CD8-positive, alpha-beta memory T cell (primary cell): ENCODE measurements around the gene TAX1BP1. TPM values are rescaled to one million over a fixed set of nuclear protein-coding genes. Genes with fewer than 3 reads are reported as not detected.
A peak's percentile ranks its signal among the peaks of the same experiment; 100 is the strongest.

Experiments
- CTCF ChIA-PET: fragments of 350-600 bp; sonication (Branson Sonifier 250); formaldehyde crosslinking; loops from one replicate; lab custom pipeline; 2021; ENCODE audit warnings: antibody characterized with exemption; lab: Charles Lee
- POLR2A ChIA-PET: fragments of 350-600 bp; sonication (Branson Sonifier 250); formaldehyde crosslinking; loops from one replicate; lab custom pipeline; 2021; ENCODE audit warnings: antibody characterized with exemption; lab: Charles Lee
- DNase-seq, 5 donors: peaks; one replicate each; pipeline versions ENCODE4 v3.0.0 to v3.0.0-alpha.2; 2020 to 2022; ENCODE audit warnings: mixed read lengths in 1 of 5
- H3K27ac ChIP-seq: one replicate; pipeline ENCODE4 v1.7.0; 2013; ENCODE audit warnings: low read depth, mild to moderate bottlenecking, low read length, moderate library complexity
- H3K27me3 ChIP-seq: 2 replicates; pipeline ENCODE4 v1.7.0; 2013; ENCODE audit warnings: low read length, mild to moderate bottlenecking; ENCODE audit not compliant: insufficient read depth, poor library complexity, severe bottlenecking
- H3K36me3 ChIP-seq: 2 replicates; pipeline ENCODE4 v1.7.0; 2013; ENCODE audit warnings: mild to moderate bottlenecking, low read length, moderate library complexity; ENCODE audit not compliant: insufficient read depth
- H3K4me1 ChIP-seq: 2 replicates; pipeline ENCODE4 v1.7.0; 2013; ENCODE audit warnings: mild to moderate bottlenecking, low read length, moderate library complexity; ENCODE audit not compliant: insufficient read depth
- H3K4me3 ChIP-seq: 2 replicates; pipeline ENCODE4 v1.7.0; 2013; ENCODE audit warnings: mild to moderate bottlenecking, low read length
- H3K9me3 ChIP-seq: 2 replicates; pipeline ENCODE4 v1.7.0; 2013; ENCODE audit warnings: mild to moderate bottlenecking, low read length
- H3K27ac Mint-ChIP-seq, 8 donors: one replicate each; pipeline ENCODE4 v1.8.0; 2020 to 2021; ENCODE audit warnings: mixed read lengths in 8 of 8, mild to moderate bottlenecking in 6 of 8, inconsistent platforms in 3 of 8, moderate library complexity in 3 of 8
- H3K27me3 Mint-ChIP-seq, 2 donors: one replicate each; pipeline ENCODE4 v1.8.0; 2020 to 2021; ENCODE audit warnings: mixed read lengths in 2 of 2, mild to moderate bottlenecking in 1 of 2, moderate library complexity in 1 of 2
- H3K36me3 Mint-ChIP-seq, 3 donors: one replicate each; pipeline ENCODE4 v1.8.0; 2020 to 2021; ENCODE audit warnings: mixed read lengths in 3 of 3, inconsistent platforms in 1 of 3, mild to moderate bottlenecking in 1 of 3
- H3K4me1 Mint-ChIP-seq, 3 donors: one replicate each; pipeline ENCODE4 v1.8.0; 2020 to 2021; ENCODE audit warnings: mixed read lengths in 3 of 3, inconsistent platforms in 1 of 3, mild to moderate bottlenecking in 1 of 3
- H3K4me3 Mint-ChIP-seq, 7 donors: one replicate each; pipeline ENCODE4 v1.8.0; 2020 to 2021; ENCODE audit warnings: mixed read lengths in 7 of 7, mild to moderate bottlenecking in 6 of 7, moderate library complexity in 4 of 7, inconsistent platforms in 2 of 7
- H3K9me3 Mint-ChIP-seq, 5 donors: one replicate each; pipeline ENCODE4 v1.8.0; 2020 to 2022; ENCODE audit warnings: mixed read lengths in 5 of 5, mild to moderate bottlenecking in 3 of 5, moderate library complexity in 2 of 5, inconsistent platforms in 1 of 5
- polyA plus RNA-seq: library from polyadenylated mRNA; unstranded; fragments of 300-500 nt; fragmentation: Illumina TruSeq; gene quantifications from one replicate; pipeline ENCODE4 v1.2.3, GENCODE V29; 2021
- total RNA-seq, 2 experiments: library from RNA; stranded (reverse); gene quantifications; one replicate each; pipeline ENCODE4 v1.2.3, GENCODE V29; 2021

The TAX1BP1 gene
- total and polyA plus RNA-seq, 3 experiments from 2014 or later: 80.8 to 135 (median 82.1) TPM

DNA sequence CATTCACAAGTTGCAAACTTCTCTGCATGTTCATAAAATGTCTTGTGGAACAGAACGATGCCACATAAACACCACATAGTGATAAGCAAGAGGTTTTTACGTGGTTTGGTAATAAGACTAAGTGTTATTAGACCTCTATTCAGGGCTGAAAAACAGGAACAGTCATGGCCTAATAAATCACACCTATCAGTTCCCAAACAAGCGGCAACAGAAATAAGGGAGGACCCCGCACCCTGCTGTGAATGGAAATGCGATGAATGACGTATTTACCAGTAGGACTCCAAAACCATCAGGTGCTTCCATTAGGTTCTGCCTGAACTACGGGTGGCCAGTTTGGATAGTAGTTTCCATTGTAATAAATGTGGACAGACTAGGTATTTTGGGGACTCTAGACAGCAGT lies 129.1 kb downstream of the TAX1BP1 start:
- peaks cover 0 to 7% (median under 1%) of the 10 kb centered on the region in 3 donors for H3K36me3 Mint-ChIP-seq
- ChIA-PET CTCF (no interaction called here), POLR2A (no interaction called here)
- no peaks in the 10 kb centered on the region for H3K9me3 Mint-ChIP-seq
- H3K36me3 ChIP-seq: no peaks in the 10 kb centered on the region
- no peak overlapping the region for H3K4me3 Mint-ChIP-seq
- no peak overlapping the region for H3K27ac Mint-ChIP-seq
- H3K27ac ChIP-seq: no peak overlapping the region
- no peaks in the 10 kb centered on the region for H3K27me3 ChIP-seq
- no peak for DNase-seq
- no peaks in the 10 kb centered on the region for H3K9me3 ChIP-seq
- no peaks in the 10 kb centered on the region for H3K4me1 ChIP-seq
- H3K4me1 Mint-ChIP-seq: peaks cover 15 to 40% (median 29%) of the 10 kb centered on the region in 3 donors
- no peak overlapping the region for H3K4me3 ChIP-seq
- no peaks in the 10 kb centered on the region for H3K27me3 Mint-ChIP-seq

DNA sequence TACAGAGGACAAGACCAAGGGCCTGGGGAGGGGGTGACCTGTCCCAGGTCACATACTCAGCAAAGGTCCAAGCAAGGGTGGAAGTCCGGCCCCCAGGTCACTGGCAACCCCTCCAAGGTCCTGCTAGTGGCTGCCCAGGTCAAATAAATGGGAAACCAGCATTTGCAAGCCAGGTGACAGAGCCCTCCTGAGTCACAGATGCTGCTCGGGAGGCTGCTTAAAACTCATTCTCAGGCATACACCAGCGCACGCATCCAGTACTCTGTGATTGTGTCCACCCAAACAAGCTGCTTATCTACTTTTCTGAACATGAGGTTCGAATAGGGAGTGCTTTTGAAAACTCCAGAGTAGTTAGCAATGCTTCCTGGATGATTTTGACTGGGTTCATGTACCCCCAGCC lies 130.6 kb downstream of the TAX1BP1 start:
- no peak overlapping the region for H3K4me3 Mint-ChIP-seq
- no peaks in the 10 kb centered on the region for H3K36me3 ChIP-seq
- H3K36me3 Mint-ChIP-seq: peaks cover 0 to 11% (median 0%) of the 10 kb centered on the region in 3 donors
- no peaks in the 10 kb centered on the region for H3K27me3 Mint-ChIP-seq
- no peaks in the 10 kb centered on the region for H3K4me1 ChIP-seq
- no peaks in the 10 kb centered on the region for H3K27me3 ChIP-seq
- CTCF ChIA-PET: no interaction called here
- H3K27ac Mint-ChIP-seq: no peak overlapping the region
- no peaks in the 10 kb centered on the region for H3K9me3 Mint-ChIP-seq
- H3K4me1 Mint-ChIP-seq: peaks cover 15 to 37% (median 29%) of the 10 kb centered on the region in 3 donors
- no peak overlapping the region for H3K4me3 ChIP-seq
- no peak overlapping the region for H3K27ac ChIP-seq
- DNase-seq: no peak
- POLR2A ChIA-PET: no interaction called here
- H3K9me3 ChIP-seq: no peaks in the 10 kb centered on the region

DNA sequence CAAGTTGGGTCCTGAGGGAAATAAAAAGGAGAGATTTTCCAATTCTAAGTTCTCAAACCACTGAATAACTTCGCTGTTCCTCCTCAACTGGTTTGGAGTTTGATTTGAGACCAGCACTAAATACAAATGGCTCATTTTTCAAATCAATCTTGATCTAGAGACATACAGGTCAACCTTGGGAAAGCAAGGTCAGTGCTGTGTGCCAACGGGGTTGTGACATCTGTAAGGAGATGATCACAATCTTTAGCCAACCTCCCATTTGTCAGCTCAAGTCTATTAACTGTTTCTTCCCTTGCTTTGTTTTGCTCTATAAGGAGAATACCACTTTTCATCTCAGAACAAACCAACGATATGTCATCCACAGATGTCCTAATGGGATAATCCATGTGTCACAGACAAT lies 131.1 kb downstream of the TAX1BP1 start:
- no peaks in the 10 kb centered on the region for H3K9me3 ChIP-seq
- H3K9me3 Mint-ChIP-seq: no peaks in the 10 kb centered on the region
- no peak overlapping the region for H3K4me3 Mint-ChIP-seq
- H3K4me3 ChIP-seq: no peak overlapping the region
- no peaks in the 10 kb centered on the region for H3K27me3 ChIP-seq
- ChIA-PET CTCF (no interaction called here), POLR2A (no interaction called here)
- H3K27me3 Mint-ChIP-seq: no peaks in the 10 kb centered on the region
- no peak overlapping the region for H3K27ac Mint-ChIP-seq
- no peak overlapping the region for H3K27ac ChIP-seq
- no peaks in the 10 kb centered on the region for H3K4me1 ChIP-seq
- no peak for DNase-seq
- peaks cover 15 to 32% (median 27%) of the 10 kb centered on the region in 3 donors for H3K4me1 Mint-ChIP-seq
- no peaks in the 10 kb centered on the region for H3K36me3 ChIP-seq
- peaks cover 0 to 11% (median 0%) of the 10 kb centered on the region in 3 donors for H3K36me3 Mint-ChIP-seq

DNA sequence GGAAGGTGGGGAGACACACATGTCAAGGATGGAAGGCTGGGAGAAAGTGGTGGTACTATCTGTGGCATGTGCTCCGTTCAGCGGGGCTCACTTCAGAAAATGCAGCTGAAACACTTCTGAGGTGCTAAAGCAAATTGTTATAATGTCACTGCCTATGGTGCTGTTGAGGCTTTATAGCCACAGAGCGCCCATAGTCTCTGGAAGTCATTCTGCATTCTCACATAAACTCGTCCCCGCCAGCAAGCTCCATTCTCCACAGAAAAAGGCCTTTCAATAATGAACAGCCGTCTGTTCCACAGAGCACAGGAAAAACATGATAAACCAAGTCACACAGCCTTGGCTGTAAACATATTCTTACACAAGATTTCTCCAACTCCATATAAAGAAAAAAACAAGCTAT lies 131.9 kb downstream of the TAX1BP1 start:
- H3K9me3 ChIP-seq: no peaks in the 10 kb centered on the region
- no peak overlapping the region for H3K27ac ChIP-seq
- H3K36me3 ChIP-seq: no peaks in the 10 kb centered on the region
- H3K4me3 ChIP-seq: no peak overlapping the region
- Mint-ChIP-seq H3K9me3 (no peaks in the 10 kb centered on the region), H3K4me3 (no peak overlapping the region), H3K27me3 (no peaks in the 10 kb centered on the region), H3K27ac (no peak overlapping the region), H3K4me1 (peaks cover 8 to 24% (median 19%) of the 10 kb centered on the region in 3 donors), H3K36me3 (peaks cover 0 to 11% (median 0%) of the 10 kb centered on the region in 3 donors)
- no peaks in the 10 kb centered on the region for H3K4me1 ChIP-seq
- no peak for DNase-seq
- CTCF ChIA-PET: interaction anchor here (0.8 kb wide), 1 partner anchor 42 kb away, joined by 3 read pairs; no protein-coding TSS in a partner anchor
- POLR2A ChIA-PET: no interaction called here
- no peaks in the 10 kb centered on the region for H3K27me3 ChIP-seq

DNA sequence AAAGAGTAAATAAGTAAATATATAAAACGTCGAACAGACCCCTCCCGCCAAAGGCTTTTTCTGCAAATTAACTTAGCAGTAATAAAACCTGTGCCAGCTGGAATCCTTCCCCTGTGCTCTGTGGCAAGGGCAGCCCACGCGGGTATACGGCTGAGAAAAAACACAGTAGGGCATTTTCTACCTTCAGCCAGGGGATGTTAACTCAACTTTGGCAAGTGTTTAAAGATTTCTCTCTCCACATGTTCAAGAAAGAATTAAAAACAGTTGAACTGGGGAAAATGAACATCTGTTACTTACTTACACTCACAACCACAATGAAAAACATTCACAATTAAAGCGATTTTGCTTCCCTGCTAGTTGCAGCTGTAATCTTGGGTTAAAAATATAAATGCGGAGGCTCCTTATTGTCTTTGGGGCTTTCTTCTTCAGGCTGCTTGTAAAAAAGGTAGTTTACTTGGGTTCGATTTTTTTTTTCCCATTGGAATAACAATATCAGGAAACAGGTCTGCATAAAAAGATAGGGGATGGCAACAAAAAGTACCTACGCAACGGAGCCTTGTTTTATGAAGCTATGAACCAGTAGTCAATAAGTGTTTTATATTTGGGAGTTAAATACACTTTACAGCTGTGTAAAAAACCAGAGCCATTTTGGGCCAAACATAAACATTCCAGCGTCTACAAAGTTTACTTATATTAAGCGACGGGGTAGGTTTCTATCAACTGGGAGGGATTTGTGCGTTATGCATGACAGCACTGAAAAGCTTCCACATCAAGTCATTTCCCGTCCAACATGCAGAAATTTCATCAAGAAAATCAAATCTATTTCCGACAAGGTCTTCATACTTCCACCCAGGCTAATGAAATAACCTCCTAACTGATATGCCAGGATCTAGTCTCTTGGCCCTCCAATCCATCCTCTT lies 132.7 kb downstream of the TAX1BP1 start:
- H3K4me1 Mint-ChIP-seq: peaks cover 4 to 17% (median 13%) of the 10 kb centered on the region in 3 donors
- POLR2A ChIA-PET: no interaction called here

DNA sequence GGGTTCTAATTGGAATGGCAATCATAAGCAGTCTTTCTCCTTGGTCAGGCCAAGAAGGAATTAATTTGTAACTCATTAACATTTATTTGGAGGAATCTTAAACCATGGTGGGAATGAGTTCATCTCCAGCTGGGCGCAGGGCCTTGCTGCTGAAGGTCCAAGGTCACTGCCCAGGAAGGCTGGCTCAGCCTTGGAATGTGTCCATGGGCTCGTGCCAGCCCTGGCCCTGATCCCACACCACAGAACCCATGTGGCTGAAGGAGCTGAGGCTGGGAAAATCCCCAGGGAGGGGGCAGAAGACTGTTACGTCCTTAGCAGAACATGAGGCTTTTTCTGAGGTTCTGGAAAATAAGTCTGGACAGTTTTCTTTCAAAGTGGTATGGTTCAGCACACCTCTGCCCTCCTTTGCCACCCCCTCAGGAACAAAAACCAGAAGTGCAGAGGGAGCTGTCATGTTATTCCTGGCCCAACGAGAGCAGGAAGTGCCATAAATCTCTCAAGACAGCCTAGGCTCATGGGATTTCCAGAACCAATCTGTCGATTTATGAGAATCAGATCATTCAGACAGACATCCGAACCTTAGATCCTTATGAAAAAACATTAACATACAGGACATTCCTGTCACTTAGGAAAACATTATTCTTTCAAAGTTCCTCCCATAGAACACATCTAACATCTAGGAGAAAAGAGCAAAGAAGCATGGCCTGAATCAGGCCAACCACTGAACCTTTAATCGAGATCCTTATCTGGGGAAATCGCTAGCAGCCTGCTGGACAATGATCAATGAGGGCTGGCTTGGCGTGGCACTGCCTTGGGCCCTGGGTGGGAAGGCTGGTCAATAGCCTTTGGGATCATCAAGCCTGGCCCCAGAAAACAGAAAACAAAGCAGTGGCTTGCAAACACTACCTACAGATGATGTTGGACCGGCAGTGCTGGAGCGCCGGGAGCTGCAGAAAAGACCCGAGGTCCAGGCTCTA lies 134.3 kb downstream of the TAX1BP1 start:
- no peaks in the 10 kb centered on the region for H3K9me3 ChIP-seq
- H3K27ac Mint-ChIP-seq: no peak overlapping the region
- no peaks in the 10 kb centered on the region for H3K27me3 ChIP-seq
- H3K27ac ChIP-seq: no peak overlapping the region
- CTCF ChIA-PET: interaction anchor here (1.1 kb wide), 1 partner anchor 16 kb away, joined by 3 read pairs; no protein-coding TSS in a partner anchor
- DNase-seq: no peak
- no peak overlapping the region for H3K4me3 ChIP-seq
- no peaks in the 10 kb centered on the region for H3K36me3 ChIP-seq
- peaks cover 0 to 7% (median 6%) of the 10 kb centered on the region in 3 donors for H3K36me3 Mint-ChIP-seq
- no peak overlapping the region for H3K4me3 Mint-ChIP-seq
- POLR2A ChIA-PET: no interaction called here
- H3K27me3 Mint-ChIP-seq: no peaks in the 10 kb centered on the region
- peaks cover 0 to 4% (median 3%) of the 10 kb centered on the region in 3 donors for H3K4me1 Mint-ChIP-seq
- H3K9me3 Mint-ChIP-seq: no peaks in the 10 kb centered on the region
- no peaks in the 10 kb centered on the region for H3K4me1 ChIP-seq

More for the DNA sequence above, 132.7 kb downstream of the TAX1BP1 start:
- no peak overlapping the region for H3K4me3 Mint-ChIP-seq
- no peak for DNase-seq
- H3K9me3 ChIP-seq: no peaks in the 10 kb centered on the region
- H3K4me1 ChIP-seq: no peaks in the 10 kb centered on the region
- no peaks in the 10 kb centered on the region for H3K36me3 ChIP-seq
- H3K27ac ChIP-seq: no peak overlapping the region
- H3K4me3 ChIP-seq: no peak overlapping the region
- H3K9me3 Mint-ChIP-seq: no peaks in the 10 kb centered on the region
- no peaks in the 10 kb centered on the region for H3K27me3 Mint-ChIP-seq
- H3K27me3 ChIP-seq: no peaks in the 10 kb centered on the region
- H3K27ac Mint-ChIP-seq: no peak overlapping the region
- peaks cover 0 to 11% (median 2%) of the 10 kb centered on the region in 3 donors for H3K36me3 Mint-ChIP-seq
- CTCF ChIA-PET: interaction anchor here (0.8 kb wide), 1 partner anchor 43 kb away, joined by 3 read pairs; no protein-coding TSS in a partner anchor

DNA sequence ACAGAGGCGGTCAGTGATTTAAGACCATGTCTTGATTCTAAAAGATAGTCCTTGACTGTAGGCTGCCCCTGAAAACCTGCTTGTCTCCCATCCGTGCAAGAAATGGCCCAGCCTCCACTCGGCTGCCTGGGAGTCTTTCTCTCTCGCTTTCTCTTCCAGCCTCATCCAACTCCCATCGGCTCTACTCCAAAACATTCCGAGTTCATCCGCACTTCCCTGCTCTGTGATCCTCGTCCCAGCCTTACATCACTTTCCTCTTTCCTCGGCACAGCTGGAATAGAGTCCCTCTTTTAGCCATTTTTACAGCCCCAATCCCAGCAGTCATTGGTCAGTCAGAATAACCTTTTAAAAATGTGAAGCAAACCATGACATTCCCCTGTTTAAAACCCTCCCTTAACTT lies 135.1 kb downstream of the TAX1BP1 start:
- Mint-ChIP-seq H3K27ac (peak overlapping the region in 2 of 8 donors; percentile 8 to 48), H3K27me3 (no peaks in the 10 kb centered on the region), H3K4me1 (peaks cover 0 to 4% (median 0%) of the 10 kb centered on the region in 3 donors), H3K9me3 (no peaks in the 10 kb centered on the region), H3K4me3 (no peak overlapping the region), H3K36me3 (peaks cover 0 to 7% (median 6%) of the 10 kb centered on the region in 3 donors)
- POLR2A ChIA-PET: no interaction called here
- H3K27me3 ChIP-seq: no peaks in the 10 kb centered on the region
- H3K4me1 ChIP-seq: no peaks in the 10 kb centered on the region
- CTCF ChIA-PET: no interaction called here
- H3K27ac ChIP-seq: no peak overlapping the region
- DNase-seq: no peak
- no peaks in the 10 kb centered on the region for H3K36me3 ChIP-seq
- no peak overlapping the region for H3K4me3 ChIP-seq
- H3K9me3 ChIP-seq: no peaks in the 10 kb centered on the region
